Cardiac fibroblast (primary cell): Measurements from ENCODE around the gene GABPB1.

Experiments
- DNase-seq, 2 donors: peaks; one replicate each; pipeline versions ENCODE4 v3.0.0 to v3.0.0-alpha.2; 2010; ENCODE audit warnings: low read depth in 2 of 2
- H3K4me3 ChIP-seq, 2 donors: replicated peaks in 1 of 2; 1 replicate in 1 of 2; 2 replicates in 1 of 2; pipeline ENCODE4 v1.5.1; 2011; ENCODE audit warnings: low read depth in 2 of 2, low read length in 2 of 2, mild to moderate bottlenecking in 2 of 2, moderate library complexity in 1 of 2
- TF ChIP-seq, protein P1 (sequence below): IDR thresholded peaks from one replicate; pipeline ENCODE4 v1.5.1; 2011; ENCODE audit warnings: low read depth, mild to moderate bottlenecking, low read length, inconsistent platforms

The GABPB1 gene

DNA sequence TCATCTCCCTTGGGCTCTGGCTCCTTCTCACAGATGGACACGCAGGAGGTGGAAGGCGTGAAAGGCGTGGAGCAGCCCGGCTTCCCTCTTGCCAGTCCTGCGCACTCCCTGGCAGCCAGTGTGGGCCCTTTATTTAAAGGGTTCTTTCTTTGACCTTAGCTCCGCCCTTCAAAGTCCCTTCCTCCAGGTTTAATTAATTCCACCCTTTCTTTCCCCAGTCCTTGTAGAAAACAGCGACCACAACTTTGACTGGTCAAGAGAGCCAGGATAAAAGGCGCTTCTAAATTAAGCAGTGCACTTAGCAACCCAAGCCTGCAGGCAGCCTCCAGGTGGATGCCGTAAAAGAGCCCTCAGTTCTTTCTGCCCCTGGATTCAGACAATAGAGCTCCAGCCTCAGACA is 89.4 kb downstream of the GABPB1 start, which contains the start of gene HDC:
Gene HDC (minus strand): TSS at position 107 of the 400 bp plus-strand sequence. CDS start 103 bp downstream, at position 4.
- no peak for DNase-seq
- TF ChIP-seq, protein P1, sequence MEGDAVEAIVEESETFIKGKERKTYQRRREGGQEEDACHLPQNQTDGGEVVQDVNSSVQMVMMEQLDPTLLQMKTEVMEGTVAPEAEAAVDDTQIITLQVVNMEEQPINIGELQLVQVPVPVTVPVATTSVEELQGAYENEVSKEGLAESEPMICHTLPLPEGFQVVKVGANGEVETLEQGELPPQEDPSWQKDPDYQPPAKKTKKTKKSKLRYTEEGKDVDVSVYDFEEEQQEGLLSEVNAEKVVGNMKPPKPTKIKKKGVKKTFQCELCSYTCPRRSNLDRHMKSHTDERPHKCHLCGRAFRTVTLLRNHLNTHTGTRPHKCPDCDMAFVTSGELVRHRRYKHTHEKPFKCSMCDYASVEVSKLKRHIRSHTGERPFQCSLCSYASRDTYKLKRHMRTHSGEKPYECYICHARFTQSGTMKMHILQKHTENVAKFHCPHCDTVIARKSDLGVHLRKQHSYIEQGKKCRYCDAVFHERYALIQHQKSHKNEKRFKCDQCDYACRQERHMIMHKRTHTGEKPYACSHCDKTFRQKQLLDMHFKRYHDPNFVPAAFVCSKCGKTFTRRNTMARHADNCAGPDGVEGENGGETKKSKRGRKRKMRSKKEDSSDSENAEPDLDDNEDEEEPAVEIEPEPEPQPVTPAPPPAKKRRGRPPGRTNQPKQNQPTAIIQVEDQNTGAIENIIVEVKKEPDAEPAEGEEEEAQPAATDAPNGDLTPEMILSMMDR, result no peak
- H3K4me3 ChIP-seq, result no peak within 1 kb of the TSS

DNA sequence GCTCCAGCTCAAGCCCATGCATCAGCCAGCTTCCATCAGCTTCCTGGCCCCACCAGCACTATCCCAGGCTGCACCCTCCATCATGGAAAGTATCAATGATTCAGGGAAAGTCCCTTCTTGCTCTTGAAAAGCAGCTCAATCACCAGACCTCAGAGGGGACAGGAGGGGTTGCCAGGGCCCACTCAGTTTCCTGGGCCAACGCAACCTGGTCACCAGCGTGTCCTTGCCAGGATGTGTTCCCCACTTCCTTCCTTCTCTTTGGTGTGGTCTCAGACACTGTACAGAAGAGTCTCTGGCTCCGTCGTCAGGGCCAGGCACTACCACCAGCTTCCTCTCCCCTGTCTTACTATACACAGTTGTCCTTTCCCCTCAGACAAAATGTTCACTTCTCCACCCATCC is 92.5 kb downstream of the GABPB1 start:
- no peak for DNase-seq
- no peak overlapping the region for H3K4me3 ChIP-seq
- TF ChIP-seq, protein P1, result no peak

DNA sequence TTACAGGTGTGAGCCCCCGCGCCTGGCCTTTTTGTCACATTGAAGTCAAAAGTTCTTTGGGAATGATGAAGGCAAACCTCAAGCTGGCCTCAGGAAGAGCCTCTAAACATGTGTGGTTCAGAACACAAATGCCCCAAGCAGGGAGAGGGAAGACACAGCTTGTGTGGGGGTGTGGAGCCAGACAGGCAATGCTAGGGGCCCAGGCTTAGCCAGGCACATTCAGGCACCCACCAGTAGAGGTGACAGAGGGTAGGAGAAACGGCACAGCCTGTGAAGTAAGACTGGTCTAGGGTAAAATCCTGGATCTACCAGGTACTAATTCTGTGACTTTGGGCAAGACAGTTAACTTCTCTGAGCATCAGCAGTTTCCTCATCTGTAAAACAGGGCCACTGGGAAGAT is 93.0 kb downstream of the GABPB1 start:
- TF ChIP-seq, protein P1, result no peak
- H3K4me3 ChIP-seq, result no peak overlapping the region
- no peak for DNase-seq

DNA sequence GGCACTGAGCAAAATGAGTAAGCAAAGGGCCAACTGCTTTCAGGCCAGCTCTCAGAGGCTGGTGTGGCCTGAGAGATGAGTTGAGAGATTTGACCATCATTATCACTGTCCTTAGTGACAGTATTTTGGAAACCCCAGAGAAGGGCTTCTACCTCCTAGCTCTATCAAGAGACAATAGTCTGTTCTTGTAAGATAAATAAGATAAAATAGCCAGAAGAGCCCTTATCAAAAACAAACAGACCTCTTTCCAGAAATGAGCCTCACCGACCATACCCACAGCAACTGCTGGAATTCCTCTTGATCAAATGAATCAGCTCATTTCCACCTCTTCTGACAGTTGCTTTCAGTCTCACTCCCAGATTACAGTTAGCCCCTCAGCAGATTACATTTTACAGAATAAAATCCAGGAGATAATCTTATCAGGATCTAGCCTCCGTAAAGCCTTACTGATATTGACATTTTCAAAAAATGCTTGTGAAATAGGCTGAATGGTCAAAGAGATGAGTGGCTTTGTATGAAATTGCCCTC is 94.0 kb downstream of the GABPB1 start:
- H3K4me3 ChIP-seq, result no peak overlapping the region
- DNase-seq, result no peak
- TF ChIP-seq, protein P1, result no peak

DNA sequence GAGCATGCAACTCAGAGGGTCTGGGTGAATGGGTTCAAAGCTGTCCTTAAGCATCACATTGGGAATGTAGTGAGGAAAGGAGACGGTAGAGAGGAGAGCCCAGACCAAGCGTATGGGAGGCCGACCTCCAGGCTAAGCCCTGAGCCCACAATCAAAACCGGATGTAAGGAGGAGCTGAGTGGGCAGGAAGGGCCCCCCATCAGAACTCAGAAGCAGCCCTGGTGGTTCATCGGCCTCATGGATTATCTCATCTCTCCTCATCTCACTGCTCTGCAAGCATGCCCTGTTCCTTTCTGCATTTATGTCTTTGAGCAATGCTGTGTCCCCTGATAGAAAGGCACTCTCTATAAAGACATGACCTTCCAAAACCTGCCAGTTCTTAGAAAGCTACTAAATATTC is 95.7 kb downstream of the GABPB1 start:
- TF ChIP-seq, protein P1, result no peak
- no peak for DNase-seq
- H3K4me3 ChIP-seq, result no peak overlapping the region

DNA sequence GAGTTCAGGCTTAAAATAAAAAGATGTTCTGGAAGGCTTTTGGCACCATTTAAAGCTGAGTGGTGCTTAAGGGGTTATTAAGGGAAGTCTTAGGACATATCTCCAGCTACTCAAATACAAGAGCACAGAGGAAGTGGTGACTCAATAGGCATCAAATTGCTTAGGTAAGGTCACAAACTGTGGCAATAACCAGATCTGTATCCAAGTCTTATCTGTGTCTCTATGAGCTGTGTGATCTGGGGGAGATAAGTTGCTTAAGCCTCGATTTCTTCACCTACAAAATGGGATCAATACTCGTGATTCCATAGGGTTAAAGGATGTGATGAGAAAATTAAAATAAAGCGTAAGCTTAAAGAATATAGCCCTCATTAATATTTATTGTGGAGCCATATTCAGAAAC is 97.1 kb downstream of the GABPB1 start:
- no peak overlapping the region for H3K4me3 ChIP-seq
- peak; percentile 25 to 50 for DNase-seq
- TF ChIP-seq, protein P1, result no peak

DNA sequence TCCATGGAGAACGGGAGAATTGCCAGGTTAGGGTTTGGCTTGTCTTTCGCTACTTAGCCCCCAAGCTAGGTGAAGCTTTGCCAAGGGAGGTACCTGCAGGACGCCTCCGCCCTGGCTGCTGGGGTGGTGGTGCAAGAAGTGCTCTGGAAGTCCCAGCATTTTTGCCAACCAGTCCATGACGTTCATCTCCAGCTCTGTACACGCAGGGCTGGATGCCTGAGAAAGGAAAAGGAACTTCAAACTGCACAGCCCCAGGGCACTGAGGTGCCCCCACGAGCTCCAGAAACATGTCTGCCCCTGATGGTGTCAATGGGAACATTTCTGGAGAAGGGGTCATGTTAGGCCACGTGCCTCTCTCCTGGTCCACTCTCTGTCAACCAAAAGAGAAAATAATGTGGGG is 97.7 kb downstream of the GABPB1 start:
- TF ChIP-seq, protein P1, result no peak
- no peak for DNase-seq
- no peak overlapping the region for H3K4me3 ChIP-seq
